ENCODE data around the gene STAB2.

DNA sequence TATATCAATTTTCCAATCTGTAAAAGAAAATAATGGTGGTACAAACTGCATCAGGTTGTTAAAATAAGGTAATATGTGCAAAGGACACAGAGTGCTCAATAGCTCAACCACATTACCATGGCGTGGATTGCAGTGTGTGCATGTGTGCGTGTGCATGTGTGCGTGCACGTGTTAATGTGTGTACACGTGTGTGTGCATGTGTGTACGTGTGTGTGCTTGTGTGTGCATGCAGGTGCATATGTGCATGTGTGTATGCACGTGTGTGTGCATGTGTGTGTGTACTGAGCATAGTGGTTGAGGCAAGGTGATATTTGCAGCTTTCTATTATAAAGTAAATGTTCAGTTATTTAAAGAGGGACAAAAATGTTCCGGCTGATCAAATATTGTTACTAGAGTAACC is 138.3 kb downstream of the STAB2 start:
- TF ChIP-seq CTCF (IDR thresholded peaks at IDR 0.05) (no peak), POLR2A (IDR thresholded peaks at IDR 0.05) (no peak)

Measured in lower leg skin (tissue), 3 donors.